Thyroid gland (tissue), 4 donors: Measurements from ENCODE around the gene CCDC9B.

Experiments used
- CTCF ChIP-seq, 6 experiments: fragments of 200-600 bp in 3 of 6; fragments of 450-650 bp in 3 of 6; sonication (generic) in 3 of 6; IDR thresholded peaks; one replicate each; pipeline ENCODE4 v1.5.1; 2016 to 2019; ENCODE audit warnings: antibody characterized with exemption in 6 of 6, mild to moderate bottlenecking in 2 of 6, inconsistent platforms in 1 of 6, moderate library complexity in 1 of 6
- POLR2A ChIP-seq, 2 donors: fragments of 450-650 bp; IDR thresholded peaks; one replicate each; pipeline ENCODE4 v1.6.1; 2017; ENCODE audit warnings: antibody characterized with exemption in 2 of 2, mild to moderate bottlenecking in 2 of 2, moderate library complexity in 1 of 2

DNA sequence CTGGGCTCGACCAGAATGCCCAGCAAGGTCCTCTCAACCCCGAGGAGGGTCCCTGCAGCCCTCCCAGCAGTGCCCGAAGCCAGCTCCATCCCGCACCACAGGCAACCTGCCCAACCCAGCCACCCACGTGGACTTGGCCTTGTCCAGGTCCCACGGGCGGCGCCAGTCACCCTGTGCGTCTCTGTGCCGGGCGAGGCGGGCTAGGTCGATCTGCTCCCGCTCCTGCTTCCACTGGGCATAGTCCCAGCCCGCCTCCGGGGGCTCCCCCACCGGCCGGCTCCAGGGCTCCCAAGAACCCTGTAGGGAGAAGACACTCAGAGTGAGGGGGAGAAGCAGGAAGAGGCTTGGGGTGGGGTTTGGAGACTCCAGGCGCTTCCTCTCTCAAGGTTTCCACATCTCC lies 3.1 kb downstream of the CCDC9B start:
- TF ChIP-seq CTCF (IDR thresholded peaks at IDR 0.05) (no peak), POLR2A (IDR thresholded peaks at IDR 0.05) (no peak)
